Endothelial cell of umbilical vein (primary cell): ENCODE results near the gene HMG20A. TPM values are rescaled to one million over a fixed set of nuclear protein-coding genes. Genes with fewer than 3 reads are reported as not detected.

ENCODE experiments used
- BruUV-seq: library from RNA; stranded (reverse); fragments of 400-500 nt; replicated peaks from 2 replicates; lab custom pipeline; 2021; lab: Mats Ljungman, UMichigan
- CTCF ChIA-PET: fragments of 300-600, 350-600 bp; sonication (Branson Sonifier 250); formaldehyde crosslinking; loops from one replicate; lab custom pipeline; 2021; ENCODE audit warnings: antibody characterized with exemption, inconsistent platforms; lab: Charles Lee
- POLR2A ChIA-PET: fragments of 300-600, 350-600 bp; sonication (Branson Sonifier 250); formaldehyde crosslinking; loops from one replicate; lab custom pipeline; 2021; ENCODE audit warnings: antibody characterized with exemption, inconsistent platforms; lab: Charles Lee
- DNase-seq: peaks from one replicate; pipeline ENCODE4 v3.0.0-alpha.2; 2011; ENCODE audit warnings: low read depth, low spot score
- FAIRE-seq: peaks from 2 replicates; lab custom pipeline; 2011; peaks lifted over from hg19 to GRCh38; lab: Jason Lieb, UNC
- H2AFZ ChIP-seq: 2 replicates; pipeline ENCODE4 v1.6.0; 2012; ENCODE audit warnings: low read depth, low read length, control low read depth, inconsistent platforms
- H3K27ac ChIP-seq: 2 replicates; pipeline ENCODE4 v1.5.1; 2011; ENCODE audit warnings: low read depth, mild to moderate bottlenecking, control low read depth, low read length, moderate library complexity; ENCODE audit not compliant: insufficient read depth
- H3K27me3 ChIP-seq, 2 experiments: 2 replicates each; pipeline versions ENCODE4 v1.6.0 to v1.6.1; 2011; ENCODE audit warnings: low read length in 2 of 2, mixed read lengths in 1 of 2; ENCODE audit not compliant: control insufficient read depth in 2 of 2, insufficient read depth in 2 of 2
- H3K36me3 ChIP-seq, 2 experiments: 2 replicates in 1 of 2; 3 replicates in 1 of 2; pipeline ENCODE4 v1.5.1; 2011; ENCODE audit warnings: low read length in 2 of 2, mild to moderate bottlenecking in 1 of 2, moderate library complexity in 1 of 2; ENCODE audit not compliant: control insufficient read depth in 2 of 2, insufficient read depth in 2 of 2; ENCODE audit errors: extremely low read depth in 1 of 2
- H3K4me1 ChIP-seq: 3 replicates; pipeline ENCODE4 v1.5.1; 2011; ENCODE audit warnings: mild to moderate bottlenecking, low read length; ENCODE audit not compliant: control insufficient read depth, insufficient read depth; ENCODE audit errors: extremely low read depth
- H3K4me2 ChIP-seq: 2 replicates; pipeline ENCODE4 v1.6.1; 2011; ENCODE audit warnings: low read length, control low read depth, mixed read lengths; ENCODE audit not compliant: insufficient read depth
- H3K4me3 ChIP-seq, 3 experiments: fragments of 200-600 bp in 1 of 3; sonication (generic), shearing (Covaris generic) in 1 of 3; replicated peaks in 1 of 3; 2 replicates each; pipeline ENCODE4 v1.5.1; 2011 to 2016; ENCODE audit warnings: control low read depth in 3 of 3, low read length in 3 of 3, mild to moderate bottlenecking in 2 of 3, inconsistent platforms in 1 of 3, low read depth in 1 of 3, moderate library complexity in 1 of 3; ENCODE audit not compliant: insufficient read depth in 1 of 3
- H3K79me2 ChIP-seq: 2 replicates; pipeline ENCODE4 v1.6.0; 2012; ENCODE audit warnings: low read length, inconsistent platforms; ENCODE audit not compliant: control insufficient read depth, insufficient read depth
- H3K9ac ChIP-seq: replicated peaks from 2 replicates; pipeline ENCODE3; 2011; ENCODE audit warnings: low read length, control low read depth; ENCODE audit not compliant: insufficient read depth; ENCODE audit errors: extremely low read depth
- H3K9me1 ChIP-seq: replicated peaks from 3 replicates; pipeline ENCODE4 v1.6.0; 2011; ENCODE audit warnings: mild to moderate bottlenecking, low read length; ENCODE audit not compliant: control insufficient read depth, insufficient read depth; ENCODE audit errors: extremely low read depth
- H3K9me3 ChIP-seq: replicated peaks from 2 replicates; pipeline ENCODE4 v1.5.1; 2012; ENCODE audit warnings: low read length, inconsistent platforms; ENCODE audit not compliant: control insufficient read depth, insufficient read depth
- H4K20me1 ChIP-seq: replicated peaks from 2 replicates; pipeline ENCODE3; 2011; ENCODE audit warnings: mild to moderate bottlenecking, low read length; ENCODE audit not compliant: control insufficient read depth, insufficient read depth; ENCODE audit errors: extremely low read depth
- CTCF ChIP-seq, 2 donors: IDR thresholded peaks; 1 replicate in 1 of 2; 2 replicates in 1 of 2; pipeline ENCODE4 v1.5.1; 2011; ENCODE audit warnings: low read length in 2 of 2, mild to moderate bottlenecking in 2 of 2, moderate library complexity in 2 of 2, control low read depth in 1 of 2, inconsistent platforms in 1 of 2, low read depth in 1 of 2; ENCODE audit not compliant: insufficient read depth in 1 of 2; ENCODE audit errors: extremely low read depth in 1 of 2
- EZH2 ChIP-seq: IDR thresholded peaks from 2 replicates; pipeline ENCODE4 v1.6.1; 2012; ENCODE audit warnings: borderline replicate concordance, low read depth, mild to moderate bottlenecking, moderate library complexity, low read length, inconsistent platforms; ENCODE audit not compliant: severe bottlenecking
- FOS ChIP-seq: IDR thresholded peaks from 2 replicates; pipeline ENCODE4 v1.6.1; 2011; ENCODE audit warnings: mild to moderate bottlenecking, low read length, moderate library complexity, borderline replicate concordance; ENCODE audit not compliant: insufficient read depth
- GATA2 ChIP-seq: IDR thresholded peaks from 2 replicates; pipeline ENCODE4 v1.7.0; 2011; ENCODE audit warnings: low read depth, mild to moderate bottlenecking, moderate library complexity, mixed read lengths, low read length; ENCODE audit not compliant: insufficient read length, insufficient read depth
- JUN ChIP-seq: IDR thresholded peaks from 2 replicates; pipeline ENCODE4 v1.6.1; 2011; ENCODE audit warnings: borderline replicate concordance, low read depth; ENCODE audit not compliant: insufficient read length, insufficient read depth
- MYC ChIP-seq: IDR thresholded peaks from one replicate; pipeline ENCODE4 v1.6.1; 2011; ENCODE audit warnings: mild to moderate bottlenecking, low read depth, low read length
- POLR2A ChIP-seq: IDR thresholded peaks from 2 replicates; pipeline ENCODE4 v1.6.1; 2012; ENCODE audit warnings: low read depth, mild to moderate bottlenecking, control low read depth, low read length
- POLR2AphosphoS5 ChIP-seq: IDR thresholded peaks from 2 replicates; pipeline ENCODE4 v1.6.1; 2012; ENCODE audit warnings: low read depth, mild to moderate bottlenecking, control low read depth, low read length, moderate library complexity; ENCODE audit not compliant: insufficient read depth
- dilution Hi-C: fragments of 300-500 bp; cut with MboI; formaldehyde crosslinking; loops from one replicate; pipeline ENCODE4 v1.15.0; 2019; ENCODE audit warnings: low sequenced_read_pairs; ENCODE audit not compliant: extremely low pct_ligation_motif_present
- intact Hi-C: fragments of 100-400 bp; cut with micrococcal nuclease; formaldehyde crosslinking; loops from one replicate; pipeline ENCODE4 v1.10.0; 2022
- polyA plus RNA-seq, 4 experiments: library from polyadenylated mRNA; depleted of rRNA in 3 of 4; stranded (reverse) in 3 of 4; unstranded in 1 of 4; fragments of >200 nt; gene quantifications; 2 replicates each; pipeline versions ENCODE4 v1.2.1 to v1.2.3, GENCODE V29; 2011 to 2012; ENCODE audit warnings: missing spikeins in 1 of 4
- total RNA-seq: library from RNA; stranded (reverse); gene quantifications from 2 replicates; pipeline ENCODE4 v1.2.3, GENCODE V29; 2021
- TF ChIP-seq, protein P1 (sequence below): IDR thresholded peaks from 2 replicates; pipeline ENCODE4 v1.6.1; 2011; ENCODE audit not compliant: insufficient read depth, insufficient read length

The HMG20A gene
- total and polyA plus RNA-seq, 2 donors (not counting 3 experiments of a cell fraction or from before 2014, with no cell fraction given), result 35.8 to 44.0 TPM

DNA sequence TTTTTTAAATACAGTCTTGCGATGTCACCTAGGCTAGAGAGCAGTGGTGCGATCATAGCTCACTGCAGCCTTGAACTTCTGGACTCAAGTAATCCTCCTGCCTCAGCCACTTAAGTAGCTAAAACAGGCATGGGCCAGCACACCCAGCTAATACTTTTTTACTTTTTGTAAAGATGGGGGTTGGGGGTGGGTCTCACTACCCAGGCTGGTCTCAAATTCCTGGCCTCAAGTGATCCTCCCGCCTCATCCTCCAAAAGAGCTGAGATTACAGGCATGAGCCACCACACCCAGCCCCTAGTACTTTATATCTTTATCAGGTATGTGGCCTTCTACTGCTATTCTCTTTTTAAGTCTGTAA, 9.1 kb upstream of the HMG20A start:
- Histone ChIP-seq H3K9ac (no peak overlapping the region), H4K20me1 (peaks cover 26% of the 10 kb centered on the region), H3K27ac (no peak overlapping the region), H3K27me3 (no peaks in the 10 kb centered on the region), H3K4me2 (no peak overlapping the region), H3K36me3 (no peaks in the 10 kb centered on the region), H3K4me1 (peaks cover 12% of the 10 kb centered on the region), H3K79me2 (peaks cover 98% of the 10 kb centered on the region), H3K4me3 (no peak overlapping the region), H2AFZ (no peak overlapping the region), H3K9me1 (no peaks in the 10 kb centered on the region), H3K9me3 (no peaks in the 10 kb centered on the region)
- ChIA-PET CTCF (no interaction called here), POLR2A (no interaction called here)
- no peak for FAIRE-seq
- dilution Hi-C loops, result no loop called here
- no TSS peak for BruUV-seq
- no peak for DNase-seq
- intact Hi-C loops, result no loop called here
- TF ChIP-seq JUN (no peak), GATA2 (no peak), EZH2 (no peak), MYC (no peak), POLR2A (no peak), POLR2AphosphoS5 (no peak), FOS (no peak), CTCF (IDR thresholded peaks at IDR 0.05; ENCODE audit: extremely low read depth in 1 of 2, insufficient read depth in 1 of 2, low read depth in 1 of 2, low read length in 2 of 2) (no peak)
- TF ChIP-seq, protein P1, sequence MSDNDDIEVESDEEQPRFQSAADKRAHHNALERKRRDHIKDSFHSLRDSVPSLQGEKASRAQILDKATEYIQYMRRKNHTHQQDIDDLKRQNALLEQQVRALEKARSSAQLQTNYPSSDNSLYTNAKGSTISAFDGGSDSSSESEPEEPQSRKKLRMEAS, result no peak
